Endothelial cell of umbilical vein (primary cell): Measurements from ENCODE around the gene HDAC7. TPM values are rescaled to one million over a fixed set of nuclear protein-coding genes. Genes with fewer than 3 reads are reported as not detected.

Source experiments
- BruUV-seq: library from RNA; stranded (reverse); fragments of 400-500 nt; replicated peaks from 2 replicates; lab custom pipeline; 2021; lab: Mats Ljungman, UMichigan
- CTCF ChIA-PET: fragments of 300-600, 350-600 bp; sonication (Branson Sonifier 250); formaldehyde crosslinking; loops from one replicate; lab custom pipeline; 2021; ENCODE audit warnings: antibody characterized with exemption, inconsistent platforms; lab: Charles Lee
- POLR2A ChIA-PET: fragments of 300-600, 350-600 bp; sonication (Branson Sonifier 250); formaldehyde crosslinking; loops from one replicate; lab custom pipeline; 2021; ENCODE audit warnings: antibody characterized with exemption, inconsistent platforms; lab: Charles Lee
- DNase-seq: peaks from one replicate; pipeline ENCODE4 v3.0.0-alpha.2; 2011; ENCODE audit warnings: low read depth, low spot score
- FAIRE-seq: peaks from 2 replicates; lab custom pipeline; 2011; peaks lifted over from hg19 to GRCh38; lab: Jason Lieb, UNC
- H2AFZ ChIP-seq: 2 replicates; pipeline ENCODE4 v1.6.0; 2012; ENCODE audit warnings: low read depth, low read length, control low read depth, inconsistent platforms
- H3K27ac ChIP-seq: 2 replicates; pipeline ENCODE4 v1.5.1; 2011; ENCODE audit warnings: low read depth, mild to moderate bottlenecking, control low read depth, low read length, moderate library complexity; ENCODE audit not compliant: insufficient read depth
- H3K27me3 ChIP-seq, 2 experiments: 2 replicates each; pipeline versions ENCODE4 v1.6.0 to v1.6.1; 2011; ENCODE audit warnings: low read length in 2 of 2, mixed read lengths in 1 of 2; ENCODE audit not compliant: control insufficient read depth in 2 of 2, insufficient read depth in 2 of 2
- H3K36me3 ChIP-seq, 2 experiments: 2 replicates in 1 of 2; 3 replicates in 1 of 2; pipeline ENCODE4 v1.5.1; 2011; ENCODE audit warnings: low read length in 2 of 2, mild to moderate bottlenecking in 1 of 2, moderate library complexity in 1 of 2; ENCODE audit not compliant: control insufficient read depth in 2 of 2, insufficient read depth in 2 of 2; ENCODE audit errors: extremely low read depth in 1 of 2
- H3K4me1 ChIP-seq: 3 replicates; pipeline ENCODE4 v1.5.1; 2011; ENCODE audit warnings: mild to moderate bottlenecking, low read length; ENCODE audit not compliant: control insufficient read depth, insufficient read depth; ENCODE audit errors: extremely low read depth
- H3K4me2 ChIP-seq: 2 replicates; pipeline ENCODE4 v1.6.1; 2011; ENCODE audit warnings: low read length, control low read depth, mixed read lengths; ENCODE audit not compliant: insufficient read depth
- H3K4me3 ChIP-seq, 3 experiments: fragments of 200-600 bp in 1 of 3; sonication (generic), shearing (Covaris generic) in 1 of 3; replicated peaks in 1 of 3; 2 replicates each; pipeline ENCODE4 v1.5.1; 2011 to 2016; ENCODE audit warnings: control low read depth in 3 of 3, low read length in 3 of 3, mild to moderate bottlenecking in 2 of 3, inconsistent platforms in 1 of 3, low read depth in 1 of 3, moderate library complexity in 1 of 3; ENCODE audit not compliant: insufficient read depth in 1 of 3
- H3K79me2 ChIP-seq: 2 replicates; pipeline ENCODE4 v1.6.0; 2012; ENCODE audit warnings: low read length, inconsistent platforms; ENCODE audit not compliant: control insufficient read depth, insufficient read depth
- H3K9ac ChIP-seq: replicated peaks from 2 replicates; pipeline ENCODE3; 2011; ENCODE audit warnings: low read length, control low read depth; ENCODE audit not compliant: insufficient read depth; ENCODE audit errors: extremely low read depth
- H3K9me1 ChIP-seq: replicated peaks from 3 replicates; pipeline ENCODE4 v1.6.0; 2011; ENCODE audit warnings: mild to moderate bottlenecking, low read length; ENCODE audit not compliant: control insufficient read depth, insufficient read depth; ENCODE audit errors: extremely low read depth
- H3K9me3 ChIP-seq: replicated peaks from 2 replicates; pipeline ENCODE4 v1.5.1; 2012; ENCODE audit warnings: low read length, inconsistent platforms; ENCODE audit not compliant: control insufficient read depth, insufficient read depth
- H4K20me1 ChIP-seq: replicated peaks from 2 replicates; pipeline ENCODE3; 2011; ENCODE audit warnings: mild to moderate bottlenecking, low read length; ENCODE audit not compliant: control insufficient read depth, insufficient read depth; ENCODE audit errors: extremely low read depth
- CTCF ChIP-seq, 2 donors: IDR thresholded peaks; 1 replicate in 1 of 2; 2 replicates in 1 of 2; pipeline ENCODE4 v1.5.1; 2011; ENCODE audit warnings: low read length in 2 of 2, mild to moderate bottlenecking in 2 of 2, moderate library complexity in 2 of 2, control low read depth in 1 of 2, inconsistent platforms in 1 of 2, low read depth in 1 of 2; ENCODE audit not compliant: insufficient read depth in 1 of 2; ENCODE audit errors: extremely low read depth in 1 of 2
- EZH2 ChIP-seq: IDR thresholded peaks from 2 replicates; pipeline ENCODE4 v1.6.1; 2012; ENCODE audit warnings: borderline replicate concordance, low read depth, mild to moderate bottlenecking, moderate library complexity, low read length, inconsistent platforms; ENCODE audit not compliant: severe bottlenecking
- FOS ChIP-seq: IDR thresholded peaks from 2 replicates; pipeline ENCODE4 v1.6.1; 2011; ENCODE audit warnings: mild to moderate bottlenecking, low read length, moderate library complexity, borderline replicate concordance; ENCODE audit not compliant: insufficient read depth
- GATA2 ChIP-seq: IDR thresholded peaks from 2 replicates; pipeline ENCODE4 v1.7.0; 2011; ENCODE audit warnings: low read depth, mild to moderate bottlenecking, moderate library complexity, mixed read lengths, low read length; ENCODE audit not compliant: insufficient read length, insufficient read depth
- JUN ChIP-seq: IDR thresholded peaks from 2 replicates; pipeline ENCODE4 v1.6.1; 2011; ENCODE audit warnings: borderline replicate concordance, low read depth; ENCODE audit not compliant: insufficient read length, insufficient read depth
- MAX ChIP-seq: IDR thresholded peaks from 2 replicates; pipeline ENCODE4 v1.6.1; 2011; ENCODE audit not compliant: insufficient read depth, insufficient read length
- MYC ChIP-seq: IDR thresholded peaks from one replicate; pipeline ENCODE4 v1.6.1; 2011; ENCODE audit warnings: mild to moderate bottlenecking, low read depth, low read length
- POLR2A ChIP-seq: IDR thresholded peaks from 2 replicates; pipeline ENCODE4 v1.6.1; 2012; ENCODE audit warnings: low read depth, mild to moderate bottlenecking, control low read depth, low read length
- POLR2AphosphoS5 ChIP-seq: IDR thresholded peaks from 2 replicates; pipeline ENCODE4 v1.6.1; 2012; ENCODE audit warnings: low read depth, mild to moderate bottlenecking, control low read depth, low read length, moderate library complexity; ENCODE audit not compliant: insufficient read depth
- dilution Hi-C: fragments of 300-500 bp; cut with MboI; formaldehyde crosslinking; loops from one replicate; pipeline ENCODE4 v1.15.0; 2019; ENCODE audit warnings: low sequenced_read_pairs; ENCODE audit not compliant: extremely low pct_ligation_motif_present
- intact Hi-C: fragments of 100-400 bp; cut with micrococcal nuclease; formaldehyde crosslinking; loops from one replicate; pipeline ENCODE4 v1.10.0; 2022
- polyA plus RNA-seq, 4 experiments: library from polyadenylated mRNA; depleted of rRNA in 3 of 4; stranded (reverse) in 3 of 4; unstranded in 1 of 4; fragments of >200 nt; gene quantifications; 2 replicates each; pipeline versions ENCODE4 v1.2.1 to v1.2.3, GENCODE V29; 2011 to 2012; ENCODE audit warnings: missing spikeins in 1 of 4
- total RNA-seq: library from RNA; stranded (reverse); gene quantifications from 2 replicates; pipeline ENCODE4 v1.2.3, GENCODE V29; 2021

The HDAC7 gene
- total and polyA plus RNA-seq, 2 donors (not counting 3 experiments of a cell fraction or from before 2014, with no cell fraction given), result 119 to 249 TPM

GRCh38 chr12:47795121-47795813 is 24.4 kb downstream of the HDAC7 start:
- ChIA-PET CTCF (interaction anchor here (1.3 to 15.8 kb wide), 2 partner anchors 20 to 40 kb away, joined by 3 to 427 read pairs; no protein-coding TSS in a partner anchor), POLR2A (no interaction called here)
- H3K27me3 ChIP-seq, result no peaks in the 10 kb centered on the region
- H3K9me3 ChIP-seq, result no peaks in the 10 kb centered on the region
- dilution Hi-C loops, result no loop called here
- intact Hi-C loops, result no loop called here
- no peak overlapping the region for H3K27ac ChIP-seq
- peaks cover 5% of the 10 kb centered on the region for H3K4me1 ChIP-seq
- H3K79me2 ChIP-seq, result peaks cover 29% of the 10 kb centered on the region
- H3K4me3 ChIP-seq, result no peak overlapping the region
- H2AFZ ChIP-seq, result no peak overlapping the region
- TF ChIP-seq CTCF (IDR thresholded peaks at IDR 0.05; ENCODE audit: extremely low read depth in 1 of 2, insufficient read depth in 1 of 2, low read depth in 1 of 2, low read length in 2 of 2) (no peak), MAX (no peak), POLR2A (no peak), EZH2 (no peak), POLR2AphosphoS5 (no peak), FOS (no peak), MYC (no peak), GATA2 (no peak), JUN (no peak)
- H3K9ac ChIP-seq, result no peak overlapping the region
- BruUV-seq, result TSS peak; percentile 26
- H3K36me3 ChIP-seq, result peaks cover 35 to 77% of the 10 kb centered on the region in 2 experiments
- no peak for DNase-seq
- no peaks in the 10 kb centered on the region for H4K20me1 ChIP-seq
- H3K4me2 ChIP-seq, result no peak overlapping the region
- H3K9me1 ChIP-seq, result no peaks in the 10 kb centered on the region
- no peak for FAIRE-seq
